Mucosa of descending colon (tissue), 3 donors: ENCODE results near the gene ELL2. TPM values are rescaled to one million over a fixed set of nuclear protein-coding genes. Genes with fewer than 3 reads are reported as not detected.
A peak's percentile ranks its signal among the peaks of the same experiment; 100 is the strongest.

ENCODE experiments used
- ATAC-seq: fragments of 200-7000 bp; cut with Tn5 transposase; one replicate; pipeline ENCODE4 v1.9.1; 2020; ENCODE audit warnings: mild to moderate bottlenecking, moderate library complexity
- DNase-seq, 3 donors: peaks; one replicate each; pipeline ENCODE4 v3.0.0-alpha.2; 2020
- H3K36me3 ChIP-seq: fragments of 200-600 bp; one replicate; pipeline ENCODE4 v1.8.0; 2021; ENCODE audit warnings: low read depth, mild to moderate bottlenecking
- H3K4me1 ChIP-seq: fragments of 200-600 bp; one replicate; pipeline ENCODE4 v1.8.0; 2021; ENCODE audit warnings: low read depth, mild to moderate bottlenecking
- H3K4me3 ChIP-seq: fragments of 200-600 bp; one replicate; pipeline ENCODE4 v1.8.0; 2021; ENCODE audit warnings: mild to moderate bottlenecking
- H3K9me3 ChIP-seq: fragments of 200-600 bp; one replicate; pipeline ENCODE4 v1.8.0; 2021; ENCODE audit warnings: mild to moderate bottlenecking
- intact Hi-C, 2 donors: fragments of 100-400 bp; cut with DNase I in 1 of 2; cut with micrococcal nuclease in 1 of 2; formaldehyde crosslinking; loops; one replicate each; pipeline versions ENCODE4 v1.11.0 to v1.11.1; 2022; cut with DNase I, micrococcal nuclease
- total RNA-seq, 3 donors: library from RNA; stranded (reverse); fragmentation: NEBNext Ultra II Directional in 2 of 3; extraction: Animal tissue kit (Norgen Biotek cat#: 25700) in 2 of 3; gene quantifications; one replicate each; pipeline versions ENCODE4 v1.2.1 to v1.2.4, GENCODE V29; 2021 to 2023
- TF ChIP-seq, protein P1 (sequence below): fragments of 200-600 bp; IDR thresholded peaks from one replicate; pipeline ENCODE4 v1.8.0; 2022; ENCODE audit warnings: antibody characterized with exemption, mild to moderate bottlenecking
- donor health status: DM: no; HTN: no; CAD: no; lungs with moderate emphysema.
- donor health status: DM: no; HTN: no; CAD: no.
- donor health status: DM: no; HTN: yes; CAD: no.

ELL2 gene
- total RNA-seq, 3 donors from 2014 or later: 26.9 to 42.7 (median 31.7) TPM

DNA sequence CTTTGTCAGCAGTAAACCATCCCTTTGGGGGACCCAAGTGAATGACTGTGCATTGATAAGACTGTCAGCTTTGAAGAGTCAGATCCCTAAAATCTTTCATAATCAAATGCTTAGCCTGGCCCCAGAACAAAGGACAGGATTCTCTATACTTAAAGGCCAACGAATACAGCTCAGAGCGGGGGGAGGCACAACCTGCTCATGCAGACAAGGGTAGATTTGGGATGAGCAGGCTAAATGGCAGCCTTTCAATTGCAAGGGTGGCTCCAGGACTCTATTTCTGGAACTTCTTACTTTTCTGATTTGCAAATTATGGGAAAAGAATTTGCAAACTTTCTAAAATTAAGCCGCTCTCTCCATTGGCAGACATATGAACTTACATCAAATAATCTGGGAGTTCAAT, 66.4 kb downstream of the ELL2 start:
- TF ChIP-seq, protein P1, sequence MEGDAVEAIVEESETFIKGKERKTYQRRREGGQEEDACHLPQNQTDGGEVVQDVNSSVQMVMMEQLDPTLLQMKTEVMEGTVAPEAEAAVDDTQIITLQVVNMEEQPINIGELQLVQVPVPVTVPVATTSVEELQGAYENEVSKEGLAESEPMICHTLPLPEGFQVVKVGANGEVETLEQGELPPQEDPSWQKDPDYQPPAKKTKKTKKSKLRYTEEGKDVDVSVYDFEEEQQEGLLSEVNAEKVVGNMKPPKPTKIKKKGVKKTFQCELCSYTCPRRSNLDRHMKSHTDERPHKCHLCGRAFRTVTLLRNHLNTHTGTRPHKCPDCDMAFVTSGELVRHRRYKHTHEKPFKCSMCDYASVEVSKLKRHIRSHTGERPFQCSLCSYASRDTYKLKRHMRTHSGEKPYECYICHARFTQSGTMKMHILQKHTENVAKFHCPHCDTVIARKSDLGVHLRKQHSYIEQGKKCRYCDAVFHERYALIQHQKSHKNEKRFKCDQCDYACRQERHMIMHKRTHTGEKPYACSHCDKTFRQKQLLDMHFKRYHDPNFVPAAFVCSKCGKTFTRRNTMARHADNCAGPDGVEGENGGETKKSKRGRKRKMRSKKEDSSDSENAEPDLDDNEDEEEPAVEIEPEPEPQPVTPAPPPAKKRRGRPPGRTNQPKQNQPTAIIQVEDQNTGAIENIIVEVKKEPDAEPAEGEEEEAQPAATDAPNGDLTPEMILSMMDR: no peak
- Histone ChIP-seq H3K4me1 (no peaks in the 10 kb centered on the region), H3K36me3 (peaks cover 6% of the 10 kb centered on the region), H3K4me3 (no peak overlapping the region), H3K9me3 (no peaks in the 10 kb centered on the region)
- DNase-seq: no peak
- ATAC-seq: no peak
- intact Hi-C loops: no loop called here

- ATAC-seq (peak; percentile 68), DNase-seq (peak in 1 of 3 donors; percentile 65)
- Histone ChIP-seq H3K9me3 (no peaks in the 10 kb centered on the region), H3K4me3 (no peak overlapping the region), H3K4me1 (no peaks in the 10 kb centered on the region), H3K36me3 (no peaks in the 10 kb centered on the region)
- TF ChIP-seq, protein P1: no peak
- intact Hi-C loops: no loop called here
Measured at GRCh38 chr5:95892784-95893354, 68.8 kb downstream of the ELL2 start.

- DNase-seq: no peak
- intact Hi-C loops: no loop called here
- ATAC-seq: no peak
- TF ChIP-seq, protein P1: no peak
- Histone ChIP-seq H3K4me1 (no peaks in the 10 kb centered on the region), H3K4me3 (no peak overlapping the region), H3K36me3 (no peaks in the 10 kb centered on the region), H3K9me3 (no peaks in the 10 kb centered on the region)
Measured at GRCh38 chr5:95891499-95891898, 70.2 kb downstream of the ELL2 start.

- Histone ChIP-seq H3K9me3 (no peaks in the 10 kb centered on the region), H3K4me1 (no peaks in the 10 kb centered on the region), H3K36me3 (no peaks in the 10 kb centered on the region), H3K4me3 (no peak overlapping the region)
- intact Hi-C loops: no loop called here
- ATAC-seq: no peak
- TF ChIP-seq, protein P1: no peak
- no peak for DNase-seq
Measured at GRCh38 chr5:95889076-95889475, 72.6 kb downstream of the ELL2 start.

- TF ChIP-seq, protein P1: no peak
- Histone ChIP-seq H3K4me3 (no peak overlapping the region), H3K4me1 (no peaks in the 10 kb centered on the region), H3K9me3 (no peaks in the 10 kb centered on the region), H3K36me3 (no peaks in the 10 kb centered on the region)
- peak; percentile 64 for ATAC-seq
- intact Hi-C loops: no loop called here
- DNase-seq: no peak
Measured at GRCh38 chr5:95887977-95888376, 73.7 kb downstream of the ELL2 start.
